Measurements from ENCODE around the gene TBC1D22A. TPM values are rescaled to one million over a fixed set of nuclear protein-coding genes. Genes with fewer than 3 reads are reported as not detected.
"Not testable (repeated sequence)": the region's sequence is repeated elsewhere in the genome, so short reads cannot be mapped to it uniquely, and the experiment has no call there.

The TBC1D22A gene
- total RNA-seq, 1 experiment from 2014 or later: 27.6 TPM

GRCh38 chr22:47046411-47047065 is 284.1 kb downstream of the TBC1D22A start:
- no TSS peak for BruUV-seq (replicated peaks)
- no peaks in the 10 kb centered on the region for H3K9me3 Mint-ChIP-seq (ENCODE audit: low read depth, unreplicated experiment)
- CTCF ChIA-PET: no interaction called here

GRCh38 chr22:47047321-47048122 is 285.1 kb downstream of the TBC1D22A start:
- intact Hi-C loops (cut with micrococcal nuclease; ENCODE audit: unreplicated experiment): no loop called here
- TF ChIP-seq, protein P1, sequence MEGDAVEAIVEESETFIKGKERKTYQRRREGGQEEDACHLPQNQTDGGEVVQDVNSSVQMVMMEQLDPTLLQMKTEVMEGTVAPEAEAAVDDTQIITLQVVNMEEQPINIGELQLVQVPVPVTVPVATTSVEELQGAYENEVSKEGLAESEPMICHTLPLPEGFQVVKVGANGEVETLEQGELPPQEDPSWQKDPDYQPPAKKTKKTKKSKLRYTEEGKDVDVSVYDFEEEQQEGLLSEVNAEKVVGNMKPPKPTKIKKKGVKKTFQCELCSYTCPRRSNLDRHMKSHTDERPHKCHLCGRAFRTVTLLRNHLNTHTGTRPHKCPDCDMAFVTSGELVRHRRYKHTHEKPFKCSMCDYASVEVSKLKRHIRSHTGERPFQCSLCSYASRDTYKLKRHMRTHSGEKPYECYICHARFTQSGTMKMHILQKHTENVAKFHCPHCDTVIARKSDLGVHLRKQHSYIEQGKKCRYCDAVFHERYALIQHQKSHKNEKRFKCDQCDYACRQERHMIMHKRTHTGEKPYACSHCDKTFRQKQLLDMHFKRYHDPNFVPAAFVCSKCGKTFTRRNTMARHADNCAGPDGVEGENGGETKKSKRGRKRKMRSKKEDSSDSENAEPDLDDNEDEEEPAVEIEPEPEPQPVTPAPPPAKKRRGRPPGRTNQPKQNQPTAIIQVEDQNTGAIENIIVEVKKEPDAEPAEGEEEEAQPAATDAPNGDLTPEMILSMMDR (IDR thresholded peaks at IDR 0.05; ENCODE audit: unreplicated experiment): no peak
- CTCF ChIA-PET: no interaction called here
- no TSS peak for BruUV-seq (replicated peaks)
- H3K27me3 Mint-ChIP-seq (ENCODE audit: unreplicated experiment): no peaks in the 10 kb centered on the region
- no peaks in the 10 kb centered on the region for H3K9me3 Mint-ChIP-seq (ENCODE audit: low read depth, unreplicated experiment)
- H3K27ac Mint-ChIP-seq (ENCODE audit: unreplicated experiment): no peak overlapping the region
- H3K4me3 Mint-ChIP-seq (ENCODE audit: low read depth, unreplicated experiment): no peak overlapping the region
- DNase-seq: no peak
- peaks cover 5% of the 10 kb centered on the region for H3K36me3 Mint-ChIP-seq (ENCODE audit: insufficient read depth, unreplicated experiment)
- no peaks in the 10 kb centered on the region for H3K4me1 Mint-ChIP-seq (ENCODE audit: low read depth, unreplicated experiment)

More at GRCh38 chr22:47046411-47047065, 284.1 kb downstream of the TBC1D22A start:
- no peak overlapping the region for H3K27ac Mint-ChIP-seq (ENCODE audit: unreplicated experiment)
- H3K4me1 Mint-ChIP-seq (ENCODE audit: low read depth, unreplicated experiment): no peaks in the 10 kb centered on the region
- peaks cover 5% of the 10 kb centered on the region for H3K36me3 Mint-ChIP-seq (ENCODE audit: insufficient read depth, unreplicated experiment)
- H3K4me3 Mint-ChIP-seq (ENCODE audit: low read depth, unreplicated experiment): no peak overlapping the region
- no peak for DNase-seq
- intact Hi-C loops (cut with micrococcal nuclease; ENCODE audit: unreplicated experiment): no loop called here
- no peaks in the 10 kb centered on the region for H3K27me3 Mint-ChIP-seq (ENCODE audit: unreplicated experiment)
- TF ChIP-seq, protein P1 (IDR thresholded peaks at IDR 0.05; ENCODE audit: unreplicated experiment): no peak

GRCh38 chr22:47048123-47049077 is 285.9 kb downstream of the TBC1D22A start:
- intact Hi-C loops (cut with micrococcal nuclease; ENCODE audit: unreplicated experiment): no loop called here
- CTCF ChIA-PET: no interaction called here
- Mint-ChIP-seq H3K27ac (ENCODE audit: unreplicated experiment) (no peak overlapping the region), H3K4me1 (ENCODE audit: low read depth, unreplicated experiment) (no peaks in the 10 kb centered on the region), H3K4me3 (ENCODE audit: low read depth, unreplicated experiment) (no peak overlapping the region), H3K36me3 (ENCODE audit: insufficient read depth, unreplicated experiment) (peaks cover 5% of the 10 kb centered on the region), H3K9me3 (ENCODE audit: low read depth, unreplicated experiment) (no peaks in the 10 kb centered on the region), H3K27me3 (ENCODE audit: unreplicated experiment) (no peaks in the 10 kb centered on the region)
- no TSS peak for BruUV-seq (replicated peaks)
- no peak for DNase-seq
- TF ChIP-seq, protein P1 (IDR thresholded peaks at IDR 0.05; ENCODE audit: unreplicated experiment): no peak

DNA sequence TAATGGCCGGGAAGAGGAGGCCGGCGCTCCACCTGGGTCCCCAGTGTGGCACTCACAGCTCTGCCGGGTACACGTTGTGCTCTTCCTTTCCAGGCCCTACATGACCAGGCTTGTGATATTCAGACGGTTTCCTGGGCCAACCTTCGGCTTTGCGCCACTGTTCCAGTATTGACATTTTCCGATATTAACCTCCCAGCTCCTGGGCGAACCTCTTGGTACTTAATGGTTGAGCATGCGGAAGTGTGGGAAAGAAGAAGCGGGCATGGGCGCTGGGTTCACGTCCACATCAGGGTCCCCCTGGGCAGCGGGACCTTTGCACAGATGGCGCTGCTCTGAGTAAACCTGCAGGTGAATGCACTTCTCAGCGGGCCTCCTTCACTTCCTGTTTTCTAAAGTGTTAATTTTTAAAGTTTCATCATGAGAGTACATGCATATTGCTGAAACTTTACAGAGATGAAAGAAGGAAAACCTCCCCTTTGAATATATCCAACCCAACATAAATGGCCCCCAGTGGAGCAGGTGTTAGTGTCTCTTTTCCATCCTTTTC is 286.7 kb downstream of the TBC1D22A start:
- H3K9me3 Mint-ChIP-seq (ENCODE audit: low read depth, unreplicated experiment): no peaks in the 10 kb centered on the region

DNA sequence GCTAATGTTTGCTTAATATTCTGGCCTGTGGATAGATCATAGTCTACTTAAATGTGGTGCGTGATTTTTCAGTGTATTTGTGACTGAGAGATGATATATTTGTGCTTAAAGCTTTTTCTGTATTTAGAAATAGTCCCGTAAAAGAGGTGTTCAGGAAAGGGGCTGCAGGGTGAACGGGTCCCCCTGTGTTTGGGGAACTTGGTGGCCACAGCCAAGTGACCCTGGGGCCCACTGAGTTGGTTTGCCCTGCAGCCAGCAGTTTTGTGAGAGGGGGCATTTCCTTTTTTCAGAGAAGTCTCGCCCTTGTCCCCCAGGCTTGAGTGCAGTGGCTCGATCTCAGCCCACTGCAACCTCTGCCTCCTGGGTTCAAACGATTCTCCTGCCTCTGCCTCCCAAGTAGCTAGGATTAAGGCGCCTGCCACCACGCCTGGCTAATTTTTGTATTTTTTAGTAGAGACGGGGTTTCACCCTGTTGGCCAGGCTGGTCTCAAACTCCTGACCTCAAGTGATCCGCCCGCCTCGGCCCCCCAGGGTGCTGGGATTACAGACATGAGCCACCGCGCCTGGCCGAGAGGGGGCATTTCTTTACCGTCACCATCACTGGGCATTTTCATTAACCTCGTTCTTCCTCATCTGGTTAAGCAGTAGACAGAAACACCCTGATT is 287.4 kb downstream of the TBC1D22A start:
- H3K4me3 Mint-ChIP-seq (ENCODE audit: low read depth, unreplicated experiment); CTCF ChIA-PET; DNase-seq; H3K36me3 Mint-ChIP-seq (ENCODE audit: insufficient read depth, unreplicated experiment); intact Hi-C loops (cut with micrococcal nuclease; ENCODE audit: unreplicated experiment); H3K4me1 Mint-ChIP-seq (ENCODE audit: low read depth, unreplicated experiment); H3K27me3 Mint-ChIP-seq (ENCODE audit: unreplicated experiment); H3K27ac Mint-ChIP-seq (ENCODE audit: unreplicated experiment); H3K9me3 Mint-ChIP-seq (ENCODE audit: low read depth, unreplicated experiment); BruUV-seq (replicated peaks): not testable (repeated sequence)

More for the DNA sequence above, 286.7 kb downstream of the TBC1D22A start:
- H3K4me3 Mint-ChIP-seq (ENCODE audit: low read depth, unreplicated experiment): no peak overlapping the region
- no peak for DNase-seq
- no peaks in the 10 kb centered on the region for H3K27me3 Mint-ChIP-seq (ENCODE audit: unreplicated experiment)
- CTCF ChIA-PET: no interaction called here
- no TSS peak for BruUV-seq (replicated peaks)
- peaks cover 4% of the 10 kb centered on the region for H3K36me3 Mint-ChIP-seq (ENCODE audit: insufficient read depth, unreplicated experiment)
- no peaks in the 10 kb centered on the region for H3K4me1 Mint-ChIP-seq (ENCODE audit: low read depth, unreplicated experiment)
- TF ChIP-seq, protein P1 (IDR thresholded peaks at IDR 0.05; ENCODE audit: unreplicated experiment): no peak
- intact Hi-C loops (cut with micrococcal nuclease; ENCODE audit: unreplicated experiment): no loop called here
- no peak overlapping the region for H3K27ac Mint-ChIP-seq (ENCODE audit: unreplicated experiment)
